GM21737 (cell line): ENCODE results near the gene CEP192.
"Not testable (repeated sequence)": the region's sequence is repeated elsewhere in the genome, so short reads cannot be mapped to it uniquely, and the experiment has no call there.

Experiments
- ATAC-seq: cut with Tn5 transposase; IDR thresholded peaks from one replicate; pipeline ENCODE4 v1.9.1; 2021; ENCODE audit warnings: mild to moderate bottlenecking, moderate library complexity; ENCODE audit not compliant: unreplicated experiment

CEP192 gene

DNA sequence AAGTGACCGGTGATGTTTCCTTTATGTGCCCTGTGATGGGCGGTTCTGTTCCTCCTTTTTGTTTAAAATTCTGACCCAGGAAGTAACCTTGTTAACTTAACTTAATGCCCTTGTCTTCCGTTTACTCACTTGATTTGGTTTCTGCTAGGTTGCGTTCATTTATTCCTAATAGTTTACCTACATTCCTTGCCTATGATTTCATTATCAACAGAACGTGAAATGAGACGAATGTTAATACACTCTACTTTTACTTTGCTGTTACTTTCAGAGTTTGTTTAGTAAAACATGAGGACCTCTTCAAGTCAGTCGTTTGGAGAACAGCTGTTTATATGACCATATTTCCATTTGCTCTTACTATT, 638 bp downstream of the CEP192 start:
- ATAC-seq: no peak

DNA sequence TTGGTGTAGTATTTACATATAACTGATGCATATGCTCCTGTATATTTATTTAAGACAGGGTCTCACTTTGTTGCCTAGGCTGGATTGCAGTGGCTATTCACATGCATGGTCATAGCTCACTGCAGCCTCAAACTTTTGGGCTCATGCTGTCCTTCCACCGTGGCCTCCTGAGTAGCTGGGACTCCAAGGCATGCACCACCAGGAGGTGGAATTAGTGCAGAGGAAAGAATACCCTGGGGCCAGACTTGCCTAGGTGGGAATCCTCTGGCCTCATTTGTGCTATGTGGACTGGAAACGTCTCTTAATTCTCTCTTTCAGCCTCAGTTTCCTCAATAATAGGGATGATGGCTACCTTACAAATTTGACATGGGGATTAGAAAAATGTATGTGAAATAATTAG, 2.3 kb downstream of the CEP192 start:
- no peak for ATAC-seq

DNA sequence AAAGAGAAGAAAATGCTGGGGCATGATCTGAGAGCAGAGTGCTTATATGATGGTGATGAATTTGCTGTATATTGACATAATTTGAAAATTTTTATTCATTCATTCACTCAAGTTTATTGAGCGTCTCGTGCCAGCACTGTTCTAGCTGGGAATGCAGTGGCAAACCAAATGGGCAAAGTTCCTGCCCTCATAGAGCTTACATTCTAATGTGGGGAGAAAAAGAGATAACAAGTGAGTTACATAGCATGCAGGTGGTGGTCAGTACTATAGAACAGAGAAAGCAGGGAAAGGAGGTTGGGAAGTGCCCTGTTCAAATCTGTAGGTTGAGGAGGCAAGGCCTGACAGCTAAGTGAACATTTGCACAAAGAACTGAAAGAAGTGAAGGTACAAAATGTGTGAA, 4.3 kb downstream of the CEP192 start:
- no peak for ATAC-seq

DNA sequence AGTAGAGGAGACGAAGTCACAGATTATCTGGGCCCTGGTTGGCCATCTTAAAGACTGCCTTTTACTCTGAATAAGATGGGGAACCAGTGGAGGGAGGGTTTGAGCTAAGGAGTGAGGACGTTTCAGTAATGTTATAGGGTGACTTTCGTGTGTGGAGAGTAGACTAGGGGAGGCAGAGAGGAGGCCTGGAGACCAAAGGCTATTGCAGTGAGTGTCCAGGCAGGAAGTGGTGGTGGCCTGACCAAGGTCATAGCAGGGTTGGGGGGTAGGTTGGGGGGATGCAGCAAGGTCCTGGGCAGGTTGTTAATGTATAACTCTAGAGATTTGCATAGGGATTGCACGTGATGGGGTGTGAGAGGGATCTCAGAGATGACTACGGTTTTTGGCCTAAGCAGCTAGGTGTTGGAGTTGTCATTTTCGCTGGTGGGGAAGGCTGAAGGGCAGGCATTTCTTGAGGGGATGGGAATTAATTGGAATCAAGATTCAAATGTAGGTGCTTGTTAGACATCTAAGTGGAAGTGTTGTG, 4.9 kb downstream of the CEP192 start:
- ATAC-seq: no peak

DNA sequence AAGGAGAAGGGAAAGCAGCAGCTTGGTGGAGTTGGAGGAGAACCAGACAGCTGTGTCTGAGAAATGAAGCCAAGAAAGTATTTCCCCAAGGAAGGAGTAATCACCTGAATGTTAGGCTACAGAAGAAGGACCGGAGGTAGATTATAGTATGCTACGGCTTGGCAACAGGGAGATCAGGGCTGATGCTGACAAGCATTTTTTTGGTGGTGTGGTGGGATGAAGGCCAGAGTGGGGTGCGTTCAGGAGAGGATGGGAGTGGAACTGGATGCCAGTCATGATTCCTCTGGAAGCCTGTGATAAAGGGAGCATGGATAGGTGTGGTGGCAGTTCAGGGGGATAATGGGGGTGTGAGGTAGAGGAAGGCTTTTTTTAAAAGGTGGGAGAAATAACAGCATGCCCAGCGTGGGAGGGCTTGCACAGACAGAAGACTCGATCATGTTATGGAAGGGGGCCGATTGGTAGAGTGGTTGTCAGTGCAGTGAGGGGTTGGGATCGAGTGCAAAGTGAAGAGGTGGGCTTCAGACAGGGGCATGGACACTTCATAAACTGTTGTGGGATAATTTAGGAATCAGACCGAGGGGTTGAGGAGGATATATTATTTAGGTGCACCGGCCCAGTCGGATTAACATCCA, 5.6 kb downstream of the CEP192 start:
- ATAC-seq: no peak

DNA sequence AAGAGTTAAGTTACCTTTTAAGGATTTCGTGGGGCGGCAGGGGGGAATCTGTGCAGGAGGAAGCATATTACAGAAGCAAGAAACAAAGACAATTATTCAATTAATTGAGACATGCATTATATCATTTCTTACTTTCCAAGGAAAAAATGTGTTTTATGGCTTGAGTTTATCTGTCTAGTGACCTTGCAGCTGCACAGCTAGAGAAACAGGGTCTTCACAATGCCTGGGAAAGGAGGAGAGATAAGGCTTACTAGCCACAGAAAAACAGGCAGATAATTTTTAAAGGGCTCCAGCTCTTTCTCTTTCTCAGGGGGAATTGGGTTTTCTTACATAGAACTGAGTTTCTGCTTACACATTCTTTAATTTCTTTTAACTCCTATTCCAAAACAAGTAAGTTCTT, 6.2 kb downstream of the CEP192 start:
- not testable (repeated sequence) for ATAC-seq

- no peak for ATAC-seq
These were observed 7.3 kb downstream of the CEP192 start for GRCh38 chr18:12998332-12999060.

GRCh38 chr18:13003466-13003896, 12.3 kb downstream of the CEP192 start:
- no peak for ATAC-seq

- ATAC-seq: no peak
These were observed 13.2 kb downstream of the CEP192 start for GRCh38 chr18:13004396-13004795.

- no peak for ATAC-seq
These were observed 14.1 kb downstream of the CEP192 start for GRCh38 chr18:13005289-13005688.

DNA sequence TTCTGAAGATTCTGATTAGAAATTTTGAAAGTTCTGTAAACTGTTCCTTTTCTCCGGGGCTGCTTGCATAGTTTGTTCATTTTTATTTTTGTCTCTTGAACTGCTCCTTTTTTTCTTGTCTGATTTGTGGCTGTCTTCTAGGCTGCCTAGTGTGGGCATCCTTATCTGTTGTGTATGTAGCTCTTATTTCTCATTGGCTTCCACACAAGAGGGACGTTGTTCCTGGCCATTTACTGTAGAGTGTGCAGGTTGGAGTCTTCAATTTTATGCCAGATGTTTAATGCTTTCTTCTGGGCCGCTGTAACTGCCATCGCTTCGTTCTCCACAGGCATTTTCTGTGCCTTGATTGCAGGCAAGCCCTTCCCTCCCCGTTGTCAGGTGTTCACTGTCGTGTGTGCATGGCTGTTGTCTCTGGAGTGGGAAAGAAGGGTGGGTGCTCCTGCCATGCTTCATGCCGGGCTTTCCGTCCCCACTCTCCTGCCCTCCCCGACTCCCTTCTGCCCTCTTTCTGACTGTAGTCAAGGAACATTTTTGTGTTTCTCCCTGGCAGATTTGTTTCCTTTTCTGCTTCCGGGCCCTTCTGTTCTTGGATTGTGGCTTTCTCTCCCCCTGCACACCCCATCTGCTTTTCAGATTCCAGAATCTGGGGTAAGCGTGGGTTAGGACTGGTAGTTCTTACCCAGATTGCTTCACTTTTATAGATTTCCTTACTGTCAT, 15.5 kb downstream of the CEP192 start:
- no peak for ATAC-seq

- no peak for ATAC-seq
These were observed 16.0 kb downstream of the CEP192 start for GRCh38 chr18:13007248-13007560.

DNA sequence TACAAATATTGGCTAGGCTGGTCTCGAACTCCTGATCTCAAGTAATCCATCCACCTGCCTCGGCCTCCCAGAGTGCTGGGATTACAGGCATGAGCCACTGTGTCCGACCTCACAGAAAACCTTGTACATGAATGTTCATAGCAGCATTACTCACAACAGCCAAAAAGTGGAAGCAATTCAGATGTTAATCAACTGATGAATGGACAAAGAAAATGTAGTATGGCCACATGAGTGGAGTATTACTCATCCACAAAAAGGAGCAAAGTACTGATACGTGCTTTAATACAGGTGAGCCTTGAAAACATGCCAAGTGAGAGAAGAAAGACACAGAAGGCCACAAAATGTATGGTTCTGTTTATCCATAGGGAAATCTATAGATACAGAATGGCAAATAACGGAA, 20.6 kb downstream of the CEP192 start:
- ATAC-seq: no peak

GRCh38 chr18:13014232-13014631, 23.1 kb downstream of the CEP192 start:
- ATAC-seq: no peak

- no peak for ATAC-seq
These were observed 23.7 kb downstream of the CEP192 start for GRCh38 chr18:13014818-13015217.

DNA sequence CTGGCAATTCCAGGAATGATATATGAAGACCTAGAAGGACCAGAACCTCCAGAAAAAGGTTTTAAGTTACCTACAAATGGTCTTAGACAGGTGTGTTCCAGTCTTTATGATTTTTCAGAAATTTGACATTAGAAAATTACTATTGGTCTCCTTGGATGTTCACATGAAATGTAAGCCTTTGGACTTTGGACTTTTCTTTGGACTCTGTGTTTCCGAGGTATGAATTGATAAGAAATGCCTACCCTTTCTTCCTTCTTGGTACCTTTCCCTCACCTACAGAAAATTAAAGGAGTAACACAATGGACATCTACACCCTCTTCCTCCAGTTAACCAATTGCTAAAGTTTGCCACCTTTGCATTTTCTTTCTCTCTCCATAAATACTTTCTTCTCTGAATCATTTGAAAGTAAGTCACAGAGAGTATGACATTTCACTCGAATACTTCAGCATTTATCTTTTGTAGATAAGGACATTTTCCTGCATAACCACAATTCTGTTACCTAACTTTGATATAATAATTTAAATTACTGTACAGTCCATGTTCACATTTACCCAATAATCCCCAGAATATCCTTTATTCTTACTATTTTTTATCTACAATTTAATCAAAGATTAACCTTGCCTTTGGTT, 26.2 kb downstream of the CEP192 start:
- no peak for ATAC-seq

DNA sequence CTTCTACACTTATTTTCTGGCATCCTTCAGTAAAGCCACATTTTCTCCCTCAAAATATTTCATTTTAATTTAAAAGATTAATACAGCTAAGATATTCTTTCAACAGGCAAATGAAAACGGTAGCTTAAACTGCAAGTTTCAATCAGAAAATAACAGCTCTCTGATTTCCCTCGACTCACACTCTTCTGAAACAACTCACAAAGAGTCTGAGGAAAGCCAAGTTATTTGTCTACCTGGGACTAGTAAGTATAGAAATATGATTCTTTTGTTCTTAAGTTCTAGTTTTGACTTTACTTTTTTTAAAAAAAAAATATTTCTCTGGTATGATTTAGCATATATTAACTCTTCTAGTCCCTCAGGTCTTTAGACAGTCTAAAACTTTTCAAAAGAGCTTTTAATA, 27.2 kb downstream of the CEP192 start:
- no peak for ATAC-seq

GRCh38 chr18:13019301-13019700, 28.1 kb downstream of the CEP192 start:
- ATAC-seq: no peak

GRCh38 chr18:13022644-13023043, 31.5 kb downstream of the CEP192 start:
- ATAC-seq: no peak

- no peak for ATAC-seq
These were observed 34.1 kb downstream of the CEP192 start for GRCh38 chr18:13025233-13025632.

DNA sequence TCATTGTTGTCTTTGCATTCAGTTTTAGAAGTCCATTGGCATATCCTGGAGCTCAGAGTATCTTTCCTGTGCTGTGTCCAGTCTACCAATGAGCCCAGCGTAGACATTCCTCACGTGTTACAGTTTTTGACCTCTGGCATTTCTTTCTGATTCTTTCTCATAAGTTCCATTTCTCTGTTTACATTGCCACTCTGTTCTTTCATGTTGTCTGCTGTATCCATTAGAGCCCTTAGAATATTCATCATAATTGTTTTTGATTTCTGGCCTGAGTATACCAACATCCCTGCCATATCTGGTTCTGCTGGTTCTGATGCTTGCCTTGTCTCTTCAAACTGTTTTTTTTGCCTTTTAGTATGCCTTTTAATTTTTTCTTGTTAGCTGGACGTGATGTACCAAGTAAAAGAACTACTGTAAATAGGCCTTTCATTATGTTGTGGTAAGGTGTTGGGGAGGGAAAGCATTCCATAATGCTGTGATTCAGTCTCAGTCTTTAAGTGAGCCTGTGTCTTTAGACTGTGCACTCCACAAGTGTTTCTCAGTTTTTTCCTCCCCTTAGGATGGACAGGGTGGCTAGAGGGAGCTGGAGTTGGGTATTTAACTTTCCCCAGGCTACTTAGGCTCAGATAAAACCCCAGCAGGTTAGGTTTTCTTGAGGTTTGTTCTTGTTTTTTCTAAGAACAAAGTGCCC, 35.6 kb downstream of the CEP192 start:
- no peak for ATAC-seq
